HUES64 (cell line): ENCODE data around the gene USH2A.
A peak's percentile ranks its signal among the peaks of the same experiment; 100 is the strongest.

ENCODE experiments used
- H3K27ac ChIP-seq: 2 replicates; pipeline ENCODE4 v1.7.0; 2013; ENCODE audit warnings: low read depth, low read length, inconsistent platforms
- H3K27me3 ChIP-seq: 2 replicates; pipeline ENCODE4 v1.6.1; 2013; ENCODE audit warnings: mild to moderate bottlenecking, low read length; ENCODE audit not compliant: insufficient read depth
- H3K36me3 ChIP-seq: 2 replicates; pipeline ENCODE4 v1.6.1; 2013; ENCODE audit warnings: mild to moderate bottlenecking, low read length; ENCODE audit not compliant: insufficient read depth
- H3K4me1 ChIP-seq: 2 replicates; pipeline ENCODE4 v1.6.1; 2013; ENCODE audit warnings: mild to moderate bottlenecking, low read length, moderate library complexity; ENCODE audit not compliant: insufficient read depth
- H3K4me3 ChIP-seq: 2 replicates; pipeline ENCODE4 v1.5.1; 2013; ENCODE audit warnings: mild to moderate bottlenecking, low read length, moderate library complexity
- H3K9ac ChIP-seq: 2 replicates; pipeline ENCODE4 v1.6.1; 2013; ENCODE audit warnings: mild to moderate bottlenecking, low read depth, low read length
- H3K9me3 ChIP-seq: 2 replicates; pipeline ENCODE4 v1.6.1; 2013; ENCODE audit warnings: low read depth, low read length; ENCODE audit not compliant: insufficient read depth
- WGBS: fragments of 150-250, 120-280 bp; methylation state at CpG from one replicate; pipeline ENCODE4 v1.1.7; 2013; ENCODE audit warnings: missing lambda C conversion rate; 5-methylcytosine and 5-hydroxymethylcytosine counted together

Gene USH2A

GRCh38 chr1:216075339-216075738 is 347.9 kb downstream of the USH2A start:
- WGBS = 56% methylated on average over 2 of the region's 3 CpGs
- H3K9me3 ChIP-seq = no peaks in the 10 kb centered on the region
- H3K4me3 ChIP-seq = no peak overlapping the region
- H3K9ac ChIP-seq = no peak overlapping the region
- 0 out of 2 replicates have a peak overlapping the region, but pooled peaks have one; percentile 9 for H3K27ac ChIP-seq
- no peaks in the 10 kb centered on the region for H3K36me3 ChIP-seq
- H3K4me1 ChIP-seq = peaks cover 24% of the 10 kb centered on the region; the same call in 1 of the 2 replicates
- no peaks in the 10 kb centered on the region for H3K27me3 ChIP-seq

- WGBS = 95% methylated on average over 8 of the region's 8 CpGs
- H3K4me1 ChIP-seq = peaks cover 15% of the 10 kb centered on the region; the same call in 1 of the 2 replicates
- no peak overlapping the region for H3K4me3 ChIP-seq
- H3K9ac ChIP-seq = no peak overlapping the region
- H3K9me3 ChIP-seq = no peaks in the 10 kb centered on the region
- no peaks in the 10 kb centered on the region for H3K36me3 ChIP-seq
- H3K27ac ChIP-seq = no peak overlapping the region
- H3K27me3 ChIP-seq = no peaks in the 10 kb centered on the region
Measured at GRCh38 chr1:216073793-216074595, 349.3 kb downstream of the USH2A start.

- no peaks in the 10 kb centered on the region for H3K9me3 ChIP-seq
- WGBS = 95% methylated on average over 3 of the region's 3 CpGs
- no peaks in the 10 kb centered on the region for H3K36me3 ChIP-seq
- H3K27me3 ChIP-seq = no peaks in the 10 kb centered on the region
- H3K9ac ChIP-seq = no peak overlapping the region
- H3K27ac ChIP-seq = no peak overlapping the region
- no peak overlapping the region for H3K4me3 ChIP-seq
- peaks cover 15% of the 10 kb centered on the region; the same call in 1 of the 2 replicates for H3K4me1 ChIP-seq
Measured at GRCh38 chr1:216071262-216071661, 352.0 kb downstream of the USH2A start.

- Histone ChIP-seq H3K27ac (no peak overlapping the region), H3K9me3 (no peaks in the 10 kb centered on the region), H3K27me3 (no peaks in the 10 kb centered on the region), H3K9ac (no peak overlapping the region), H3K36me3 (no peaks in the 10 kb centered on the region), H3K4me1 (no peaks in the 10 kb centered on the region), H3K4me3 (no peak overlapping the region)
Measured at GRCh38 chr1:216064643-216065042, 358.6 kb downstream of the USH2A start.

GRCh38 chr1:216057947-216058346 is 365.3 kb downstream of the USH2A start:
- no peak overlapping the region for H3K4me3 ChIP-seq
- 97% methylated on average over 3 of the region's 4 CpGs for WGBS

GRCh38 chr1:216057063-216057462 is 366.2 kb downstream of the USH2A start:
- Histone ChIP-seq H3K9ac (no peak overlapping the region), H3K27ac (no peak overlapping the region), H3K27me3 (no peaks in the 10 kb centered on the region), H3K4me3 (no peak overlapping the region), H3K4me1 (peaks cover 9% of the 10 kb centered on the region; the same call in 1 of the 2 replicates), H3K9me3 (no peaks in the 10 kb centered on the region), H3K36me3 (no peaks in the 10 kb centered on the region)
- WGBS = no CpG with 5 or more reads among the region's 1 CpG

More at GRCh38 chr1:216057947-216058346, 365.3 kb downstream of the USH2A start:
- H3K9me3 ChIP-seq = no peaks in the 10 kb centered on the region
- H3K9ac ChIP-seq = no peak overlapping the region
- peaks cover 9% of the 10 kb centered on the region; the same call in 1 of the 2 replicates for H3K4me1 ChIP-seq
- H3K27me3 ChIP-seq = no peaks in the 10 kb centered on the region
- no peak overlapping the region for H3K27ac ChIP-seq
- H3K36me3 ChIP-seq = no peaks in the 10 kb centered on the region

GRCh38 chr1:216055004-216055403 is 368.2 kb downstream of the USH2A start:
- 80% methylated on average over 1 of the region's 1 CpG for WGBS
- Histone ChIP-seq H3K4me3 (no peak overlapping the region), H3K27ac (no peak overlapping the region), H3K4me1 (peaks cover 9% of the 10 kb centered on the region; the same call in 1 of the 2 replicates), H3K9ac (no peak overlapping the region), H3K27me3 (no peaks in the 10 kb centered on the region), H3K36me3 (no peaks in the 10 kb centered on the region), H3K9me3 (no peaks in the 10 kb centered on the region)

- H3K27me3 ChIP-seq = no peaks in the 10 kb centered on the region
- WGBS = 90% methylated on average over 7 of the region's 7 CpGs
- H3K36me3 ChIP-seq = no peaks in the 10 kb centered on the region
- H3K4me1 ChIP-seq = peaks cover 9% of the 10 kb centered on the region; the same call in 1 of the 2 replicates
- H3K27ac ChIP-seq = no peak overlapping the region
- no peaks in the 10 kb centered on the region for H3K9me3 ChIP-seq
- no peak overlapping the region for H3K9ac ChIP-seq
- H3K4me3 ChIP-seq = no peak overlapping the region
Measured at GRCh38 chr1:216054600-216054999, 368.6 kb downstream of the USH2A start.

- H3K9ac ChIP-seq = no peak overlapping the region
- no peaks in the 10 kb centered on the region for H3K9me3 ChIP-seq
- WGBS = 82% methylated on average over 3 of the region's 3 CpGs
- H3K27me3 ChIP-seq = no peaks in the 10 kb centered on the region
- peaks cover 9% of the 10 kb centered on the region; the same call in 1 of the 2 replicates for H3K4me1 ChIP-seq
- H3K4me3 ChIP-seq = no peak overlapping the region
- H3K36me3 ChIP-seq = no peaks in the 10 kb centered on the region
- no peak overlapping the region for H3K27ac ChIP-seq
Measured at GRCh38 chr1:216051071-216051470, 372.2 kb downstream of the USH2A start.

GRCh38 chr1:216049741-216050430 is 373.4 kb downstream of the USH2A start:
- H3K27me3 ChIP-seq = no peaks in the 10 kb centered on the region
- no peaks in the 10 kb centered on the region for H3K9me3 ChIP-seq
- H3K4me1 ChIP-seq = peaks cover 8% of the 10 kb centered on the region; the same call in 1 of the 2 replicates
- no peak overlapping the region for H3K4me3 ChIP-seq
- no peak overlapping the region for H3K9ac ChIP-seq
- no peaks in the 10 kb centered on the region for H3K36me3 ChIP-seq
- H3K27ac ChIP-seq = no peak overlapping the region
- WGBS = 95% methylated on average over 9 of the region's 9 CpGs

GRCh38 chr1:216047811-216048572 is 375.3 kb downstream of the USH2A start:
- Histone ChIP-seq H3K9me3 (no peaks in the 10 kb centered on the region), H3K4me1 (no peaks in the 10 kb centered on the region), H3K9ac (no peak overlapping the region), H3K4me3 (no peak overlapping the region), H3K27ac (no peak overlapping the region), H3K27me3 (no peaks in the 10 kb centered on the region), H3K36me3 (no peaks in the 10 kb centered on the region)
- WGBS = 97% methylated on average over 3 of the region's 3 CpGs
